PFSK-1 (cell line): ENCODE measurements around the gene OR9A2.

ENCODE experiments used
- FOXP2 ChIP-seq: optimal IDR thresholded peaks from 2 replicates; pipeline ENCODE3; 2011; ENCODE audit warnings: borderline replicate concordance, control low read depth, inconsistent platforms; ENCODE audit not compliant: insufficient read depth; ENCODE audit errors: extremely low read length, extremely low read depth
- POLR2AphosphoS5 ChIP-seq: IDR thresholded peaks from 2 replicates; pipeline ENCODE4 v1.6.1; 2012; ENCODE audit warnings: low read depth, mild to moderate bottlenecking, control low read depth, low read length, moderate library complexity
- SIN3A ChIP-seq: IDR thresholded peaks from 2 replicates; pipeline ENCODE4 v1.6.1; 2012; ENCODE audit warnings: mild to moderate bottlenecking, low read length, moderate library complexity, borderline replicate concordance; ENCODE audit not compliant: insufficient read depth
- TAF1 ChIP-seq: IDR thresholded peaks from 2 replicates; pipeline ENCODE4 v1.6.1; 2012; ENCODE audit warnings: low read length, control low read depth, borderline replicate concordance; ENCODE audit not compliant: insufficient read depth
- TF ChIP-seq, protein P1 (sequence below), 2 experiments: IDR thresholded peaks; 2 replicates each; pipeline versions ENCODE4 v1.6.1 to v1.8.0; 2011 to 2012; ENCODE audit warnings: low read depth in 2 of 2, low read length in 2 of 2, control low read depth in 1 of 2, inconsistent platforms in 1 of 2, mild to moderate bottlenecking in 1 of 2, moderate library complexity in 1 of 2; ENCODE audit not compliant: insufficient read depth in 1 of 2

The OR9A2 gene

GRCh38 chr7:142999793-143000192 is 27.1 kb downstream of the OR9A2 start:
- TF ChIP-seq FOXP2 (no peak), TAF1 (no peak), POLR2AphosphoS5 (no peak), SIN3A (no peak)
- TF ChIP-seq, protein P1, sequence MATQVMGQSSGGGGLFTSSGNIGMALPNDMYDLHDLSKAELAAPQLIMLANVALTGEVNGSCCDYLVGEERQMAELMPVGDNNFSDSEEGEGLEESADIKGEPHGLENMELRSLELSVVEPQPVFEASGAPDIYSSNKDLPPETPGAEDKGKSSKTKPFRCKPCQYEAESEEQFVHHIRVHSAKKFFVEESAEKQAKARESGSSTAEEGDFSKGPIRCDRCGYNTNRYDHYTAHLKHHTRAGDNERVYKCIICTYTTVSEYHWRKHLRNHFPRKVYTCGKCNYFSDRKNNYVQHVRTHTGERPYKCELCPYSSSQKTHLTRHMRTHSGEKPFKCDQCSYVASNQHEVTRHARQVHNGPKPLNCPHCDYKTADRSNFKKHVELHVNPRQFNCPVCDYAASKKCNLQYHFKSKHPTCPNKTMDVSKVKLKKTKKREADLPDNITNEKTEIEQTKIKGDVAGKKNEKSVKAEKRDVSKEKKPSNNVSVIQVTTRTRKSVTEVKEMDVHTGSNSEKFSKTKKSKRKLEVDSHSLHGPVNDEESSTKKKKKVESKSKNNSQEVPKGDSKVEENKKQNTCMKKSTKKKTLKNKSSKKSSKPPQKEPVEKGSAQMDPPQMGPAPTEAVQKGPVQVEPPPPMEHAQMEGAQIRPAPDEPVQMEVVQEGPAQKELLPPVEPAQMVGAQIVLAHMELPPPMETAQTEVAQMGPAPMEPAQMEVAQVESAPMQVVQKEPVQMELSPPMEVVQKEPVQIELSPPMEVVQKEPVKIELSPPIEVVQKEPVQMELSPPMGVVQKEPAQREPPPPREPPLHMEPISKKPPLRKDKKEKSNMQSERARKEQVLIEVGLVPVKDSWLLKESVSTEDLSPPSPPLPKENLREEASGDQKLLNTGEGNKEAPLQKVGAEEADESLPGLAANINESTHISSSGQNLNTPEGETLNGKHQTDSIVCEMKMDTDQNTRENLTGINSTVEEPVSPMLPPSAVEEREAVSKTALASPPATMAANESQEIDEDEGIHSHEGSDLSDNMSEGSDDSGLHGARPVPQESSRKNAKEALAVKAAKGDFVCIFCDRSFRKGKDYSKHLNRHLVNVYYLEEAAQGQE (IDR thresholded peaks at IDR 0.05; ENCODE audit: insufficient read depth in 1 of 2, low read depth in 2 of 2, low read length in 2 of 2): no peak

DNA sequence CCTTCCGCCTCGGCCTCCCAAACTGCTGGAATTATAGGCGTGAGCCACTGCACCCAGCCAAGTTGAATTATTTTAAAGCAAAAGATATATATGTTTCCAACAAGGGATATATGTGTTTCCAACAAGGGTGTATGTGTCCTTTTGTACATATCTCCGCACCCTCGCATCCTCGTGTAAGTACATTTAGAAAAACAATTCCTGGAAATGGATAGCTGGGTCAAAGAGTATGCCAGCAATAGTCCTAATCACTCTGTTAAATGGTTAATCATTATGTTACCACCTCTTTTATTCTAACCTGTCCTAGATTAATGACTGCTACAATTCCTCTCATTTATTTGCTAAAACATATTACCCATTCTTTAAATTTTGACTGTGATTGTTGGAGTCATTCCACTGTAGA is 28.0 kb downstream of the OR9A2 start:
- TF ChIP-seq FOXP2 (no peak), TAF1 (no peak), POLR2AphosphoS5 (no peak), SIN3A (no peak)
- TF ChIP-seq, protein P1 (IDR thresholded peaks at IDR 0.05; ENCODE audit: insufficient read depth in 1 of 2, low read depth in 2 of 2, low read length in 2 of 2): no peak

DNA sequence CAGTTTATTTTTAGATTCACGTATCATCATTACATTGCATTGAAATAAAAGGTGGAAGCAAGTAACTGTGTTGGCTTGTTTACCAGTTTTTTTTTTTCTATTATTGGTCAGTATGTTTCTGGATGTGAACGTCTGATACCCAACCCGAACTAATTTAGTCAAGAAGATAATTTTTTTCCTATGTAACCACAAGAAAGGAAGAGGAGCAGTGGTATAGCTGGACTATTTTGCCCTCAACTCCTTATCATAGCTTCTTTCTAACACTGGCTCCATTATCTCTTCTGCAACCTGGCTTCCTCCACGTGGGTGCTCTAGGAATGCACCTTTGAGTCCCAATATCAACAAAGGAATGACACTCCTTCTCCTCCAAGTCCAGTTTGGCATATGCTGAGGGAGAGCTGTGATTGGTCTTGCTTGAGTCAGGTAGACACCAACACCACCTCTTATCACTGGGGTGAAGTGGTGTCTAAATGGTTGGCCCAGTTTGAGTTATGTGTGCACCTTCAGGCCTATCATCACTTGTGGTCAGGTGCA is 29.4 kb downstream of the OR9A2 start:
- TF ChIP-seq, protein P1 (IDR thresholded peaks at IDR 0.05; ENCODE audit: insufficient read depth in 1 of 2, low read depth in 2 of 2, low read length in 2 of 2): no peak
- TF ChIP-seq FOXP2: no peak
- no peak for TF ChIP-seq SIN3A
- TF ChIP-seq TAF1: no peak
- TF ChIP-seq POLR2AphosphoS5: no peak

GRCh38 chr7:142992427-142992826 is 34.5 kb downstream of the OR9A2 start:
- no peak for TF ChIP-seq POLR2AphosphoS5
- no peak for TF ChIP-seq SIN3A
- TF ChIP-seq TAF1: no peak
- TF ChIP-seq, protein P1 (IDR thresholded peaks at IDR 0.05; ENCODE audit: insufficient read depth in 1 of 2, low read depth in 2 of 2, low read length in 2 of 2): no peak
- TF ChIP-seq FOXP2: no peak

GRCh38 chr7:142984297-142984696 is 42.6 kb downstream of the OR9A2 start:
- no peak for TF ChIP-seq SIN3A
- no peak for TF ChIP-seq TAF1
- no peak for TF ChIP-seq POLR2AphosphoS5
- TF ChIP-seq, protein P1 (IDR thresholded peaks at IDR 0.05; ENCODE audit: insufficient read depth in 1 of 2, low read depth in 2 of 2, low read length in 2 of 2): no peak
- TF ChIP-seq FOXP2: no peak
